ENCODE data around the gene GLYAT.

- TF ChIP-seq CTCF (IDR thresholded peaks at IDR 0.05) = no peak
- TF ChIP-seq EP300 (IDR thresholded peaks at IDR 0.05) = no peak
Measured at GRCh38 chr11:58659910-58660570, 71.7 kb downstream of the GLYAT start.

All from gastroesophageal sphincter (tissue), 3 donors.